SKM-1 treated with dmso at 0.1 percent for 144 hours (cell line): Measurements from ENCODE around the gene SORCS3.

ENCODE experiments used
- DNase-seq: peaks from one replicate; lab custom pipeline; 2025; ENCODE audit not compliant: unreplicated experiment; lab: John Stamatoyannopoulos, UW

The SORCS3 gene

DNA sequence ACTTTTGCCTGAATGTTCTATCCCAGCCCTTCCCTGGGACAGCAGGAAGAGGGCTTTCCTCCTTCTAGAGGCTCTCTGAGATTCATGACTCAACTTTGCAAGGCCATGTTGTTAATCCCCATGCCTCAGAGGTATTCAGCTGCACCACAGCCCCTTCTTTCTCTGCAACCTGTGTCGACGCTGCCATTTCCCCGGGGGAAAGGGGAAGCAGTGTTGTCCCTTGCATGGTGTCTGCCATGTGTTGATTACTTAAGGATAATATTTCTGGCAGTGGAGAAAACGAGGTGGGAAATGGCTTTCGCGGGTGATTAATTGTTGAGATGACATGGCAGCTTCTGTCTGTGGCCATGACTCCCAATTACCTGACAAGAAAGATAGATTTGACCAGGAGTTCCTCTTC is 133.1 kb downstream of the SORCS3 start:
- no peak for DNase-seq

DNA sequence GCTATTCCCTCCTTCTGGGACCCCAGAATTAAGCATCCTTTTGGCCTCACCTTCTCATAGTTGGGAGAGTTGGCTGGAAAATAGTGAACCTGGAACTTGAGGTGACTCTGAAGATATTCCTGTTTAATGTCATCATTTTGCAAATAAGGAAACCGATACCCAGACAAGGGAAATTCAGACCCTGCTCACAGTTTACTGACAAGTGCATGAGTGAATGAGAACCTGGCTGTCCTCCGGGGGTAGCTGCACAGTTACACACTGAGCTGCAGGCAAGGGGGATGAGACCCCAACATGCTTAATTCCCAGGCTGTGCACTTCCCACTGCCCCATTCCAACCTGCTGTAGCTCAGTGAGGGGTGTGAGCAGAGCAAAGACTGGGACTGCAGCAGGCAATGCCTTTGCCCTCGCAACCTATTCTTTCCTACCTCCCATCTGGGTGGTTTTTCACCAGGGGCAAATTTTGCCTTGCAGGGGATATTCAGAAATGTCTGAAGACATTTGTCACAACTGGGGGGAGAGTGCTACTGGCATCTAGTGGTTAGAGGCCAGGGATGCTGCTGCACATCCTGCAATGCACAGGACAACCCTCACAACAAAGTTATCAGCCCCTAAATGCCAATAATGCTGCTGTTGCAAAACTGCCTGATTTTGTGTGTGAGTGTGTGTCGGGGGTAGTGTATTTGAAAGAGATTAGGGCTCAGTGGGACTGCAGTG is 136.2 kb downstream of the SORCS3 start:
- no peak for DNase-seq

DNA sequence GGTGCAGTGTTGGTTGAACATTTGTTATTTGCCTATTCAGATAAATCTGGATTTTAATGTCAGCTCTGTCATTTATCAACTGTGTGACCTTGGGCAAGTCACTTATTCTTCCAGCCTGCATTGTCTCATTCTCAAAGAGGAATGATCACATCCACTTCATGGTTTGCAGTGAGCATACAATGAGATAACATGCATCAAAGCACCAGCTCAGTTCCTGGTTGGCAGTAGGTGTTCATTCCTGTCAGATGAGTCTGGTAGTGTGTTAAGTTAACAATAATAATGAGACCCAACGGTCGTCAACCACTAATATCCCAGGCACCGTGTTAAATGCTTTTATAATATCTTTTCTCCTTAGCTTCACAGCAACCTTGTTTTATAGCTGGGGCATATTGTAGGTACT is 137.3 kb downstream of the SORCS3 start:
- DNase-seq = no peak

DNA sequence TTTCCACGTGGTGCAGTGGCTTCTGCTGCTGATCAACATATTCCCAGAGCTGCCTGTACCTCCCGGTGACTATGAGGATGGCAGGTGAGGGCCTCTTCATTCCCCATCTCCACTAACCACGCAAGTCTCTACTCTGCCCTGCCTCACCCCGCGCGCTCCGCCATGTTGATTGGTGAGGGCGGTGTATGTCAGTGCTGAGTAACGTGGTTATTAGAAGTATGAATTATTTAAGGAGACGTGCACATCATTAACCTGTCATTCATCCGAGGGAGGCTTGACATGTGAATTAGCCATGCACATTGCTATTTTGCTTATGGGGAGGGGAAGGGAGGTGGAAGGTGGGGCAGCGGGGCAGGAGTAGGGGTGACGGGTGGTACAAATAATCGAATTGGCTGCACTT is 138.6 kb downstream of the SORCS3 start:
- DNase-seq = no peak

DNA sequence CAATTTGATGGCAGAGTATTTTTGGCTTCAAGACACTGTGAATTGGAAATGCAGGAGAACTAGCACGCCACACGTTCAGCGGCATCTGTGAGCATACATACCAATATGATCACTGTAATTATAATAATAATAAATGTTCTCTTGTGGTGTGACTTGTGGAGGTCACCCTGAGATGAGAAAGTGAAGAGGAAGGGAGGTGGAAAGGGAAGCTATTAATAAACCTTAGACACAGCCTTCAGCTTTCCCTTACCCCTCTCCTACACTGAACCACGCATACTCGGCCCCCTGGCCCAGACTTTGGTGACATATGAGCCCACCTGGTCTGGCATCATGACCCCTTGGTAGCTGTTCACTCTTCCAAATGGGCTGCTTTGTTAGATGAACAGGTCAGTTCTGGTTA is 139.1 kb downstream of the SORCS3 start:
- DNase-seq = no peak

DNA sequence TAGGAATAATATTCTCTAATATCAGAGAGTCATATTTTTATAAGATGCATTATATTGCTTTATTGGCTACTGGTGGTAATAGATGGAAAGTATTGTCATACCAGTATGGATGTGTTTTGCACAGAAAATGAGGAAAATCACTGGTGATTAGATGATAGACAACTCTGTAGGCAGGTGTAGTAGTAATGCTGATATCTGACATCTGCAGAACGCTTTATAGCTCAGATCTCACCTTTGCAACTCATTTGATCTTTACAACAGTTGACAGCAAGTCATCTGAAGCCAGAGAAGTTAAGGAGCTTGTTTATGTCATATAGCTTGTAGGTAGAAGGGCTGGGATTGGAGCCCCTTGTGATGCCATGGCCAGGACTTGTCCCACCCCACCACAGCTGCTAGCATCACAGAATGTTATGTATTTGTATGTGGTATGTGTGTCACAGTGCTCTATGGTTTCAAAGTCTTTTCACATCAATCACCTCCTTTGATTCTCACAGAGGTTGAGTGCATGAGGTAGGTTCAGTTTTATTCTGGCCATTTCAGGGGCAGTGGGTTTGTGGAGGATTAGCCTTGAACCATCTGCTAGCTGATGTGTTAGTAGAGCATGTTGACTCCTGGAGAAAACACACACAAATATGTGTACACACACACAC is 140.0 kb downstream of the SORCS3 start:
- no peak for DNase-seq

DNA sequence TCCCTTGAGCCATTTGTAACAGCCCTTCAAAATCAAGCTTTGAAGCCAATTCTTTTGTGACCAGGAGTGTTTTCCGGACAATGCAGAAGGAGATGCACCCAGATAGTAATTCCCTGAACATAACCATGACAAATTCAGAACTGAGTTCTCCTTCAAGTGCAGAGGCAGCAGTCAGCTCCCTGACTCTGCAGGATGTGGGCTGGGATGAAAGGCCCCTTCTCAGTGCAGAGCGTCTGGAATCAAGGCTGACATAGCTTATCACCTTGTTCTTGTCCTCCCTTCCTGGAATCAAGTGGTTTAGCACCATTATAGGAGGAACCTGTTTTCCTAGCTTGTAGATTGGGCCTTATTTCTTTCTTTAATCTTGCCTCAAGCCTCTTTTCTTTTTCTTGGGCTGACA is 143.4 kb downstream of the SORCS3 start:
- DNase-seq = no peak

DNA sequence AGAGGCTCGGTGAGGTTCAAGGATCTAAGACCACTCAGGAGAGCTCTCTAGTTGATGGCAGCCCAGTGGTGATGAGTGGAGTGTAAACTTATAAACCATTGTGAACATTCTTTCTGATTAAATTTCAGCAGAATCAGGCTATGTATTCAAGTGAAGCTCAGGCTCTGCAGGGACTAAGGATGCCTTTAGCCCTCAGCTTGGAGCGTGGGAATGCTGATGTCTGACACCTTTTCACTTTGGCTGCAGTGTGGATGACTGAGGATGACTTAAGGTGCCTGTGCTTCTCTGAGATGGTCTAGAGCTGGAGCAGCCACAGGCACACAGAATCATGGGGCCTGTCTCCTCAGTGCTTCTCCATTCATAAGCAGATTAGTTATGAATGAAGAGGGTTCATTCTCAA is 150.4 kb downstream of the SORCS3 start:
- no peak for DNase-seq

DNA sequence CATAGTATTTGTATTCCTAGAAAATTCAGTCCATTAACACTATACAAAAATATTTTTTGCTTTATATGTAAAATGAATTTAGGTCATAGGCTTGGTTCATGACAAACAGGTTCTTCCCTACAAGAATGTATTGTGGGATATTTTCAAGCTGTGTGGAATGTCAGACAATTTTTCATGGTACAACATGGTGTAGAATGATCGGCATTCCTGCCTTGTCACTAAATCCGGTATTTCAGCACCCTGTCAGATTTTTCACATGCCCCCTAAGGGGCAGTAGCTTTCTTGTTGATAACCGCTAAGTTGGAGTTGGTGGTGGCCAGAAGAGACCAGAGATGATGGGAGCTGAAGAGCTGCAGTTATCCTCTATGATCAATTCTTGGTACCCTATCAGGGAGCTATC is 154.3 kb downstream of the SORCS3 start:
- no peak for DNase-seq

DNA sequence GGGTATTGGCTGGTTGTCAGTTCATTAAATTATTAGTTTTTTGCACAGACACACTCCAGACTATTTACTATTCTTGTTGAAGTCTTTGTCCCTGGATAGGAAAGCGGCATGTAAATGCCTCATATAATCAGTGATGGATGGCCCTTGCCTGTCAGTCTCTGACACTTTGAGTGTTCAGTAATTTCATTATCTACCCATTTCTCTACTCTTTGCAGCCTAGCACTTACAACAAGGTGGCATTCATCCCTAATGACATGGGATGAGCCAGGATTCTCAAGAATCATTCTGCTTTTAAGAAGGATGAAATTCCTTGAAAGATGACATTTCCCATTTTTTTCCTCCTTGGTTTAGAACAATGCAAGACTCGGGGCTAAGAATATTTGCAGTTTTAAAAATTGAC is 155.7 kb downstream of the SORCS3 start:
- DNase-seq = no peak

DNA sequence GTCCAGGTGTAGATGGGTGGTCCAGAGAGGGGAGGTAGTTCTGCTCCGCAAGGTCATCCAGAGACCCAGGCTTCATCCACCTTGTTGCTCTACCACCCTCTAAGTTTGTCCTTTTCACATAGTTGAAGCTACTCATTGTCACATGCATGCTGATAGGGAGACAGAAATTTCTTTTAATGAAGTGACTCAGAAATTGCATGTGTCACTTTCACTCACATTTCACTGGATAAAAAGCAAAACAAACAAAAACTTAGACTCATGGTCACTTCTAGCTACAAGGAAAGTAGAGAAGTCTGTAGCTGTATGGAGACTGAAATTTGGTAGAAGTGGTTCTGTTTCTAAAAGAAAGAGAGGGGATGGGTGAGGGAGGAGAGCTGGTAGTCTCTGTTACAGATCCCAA is 161.9 kb downstream of the SORCS3 start:
- no peak for DNase-seq

DNA sequence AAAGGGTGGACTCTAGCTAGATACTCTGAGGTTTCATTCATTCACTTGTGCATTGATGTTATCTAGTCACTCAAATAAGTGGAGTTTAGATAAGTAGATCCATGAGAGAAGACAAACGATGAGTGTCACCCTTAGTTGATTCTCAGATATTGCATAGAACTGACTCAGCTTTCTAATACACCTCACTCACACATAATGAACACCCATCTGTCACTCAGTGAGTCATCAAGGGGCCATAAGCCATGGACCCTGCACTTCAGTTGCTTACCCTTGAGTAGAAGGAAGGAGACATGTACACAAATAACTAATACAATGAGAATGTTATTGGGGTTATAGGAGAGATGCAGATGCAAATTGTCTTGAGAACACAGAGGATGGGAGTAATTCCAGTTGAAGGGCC is 163.8 kb downstream of the SORCS3 start:
- no peak for DNase-seq

DNA sequence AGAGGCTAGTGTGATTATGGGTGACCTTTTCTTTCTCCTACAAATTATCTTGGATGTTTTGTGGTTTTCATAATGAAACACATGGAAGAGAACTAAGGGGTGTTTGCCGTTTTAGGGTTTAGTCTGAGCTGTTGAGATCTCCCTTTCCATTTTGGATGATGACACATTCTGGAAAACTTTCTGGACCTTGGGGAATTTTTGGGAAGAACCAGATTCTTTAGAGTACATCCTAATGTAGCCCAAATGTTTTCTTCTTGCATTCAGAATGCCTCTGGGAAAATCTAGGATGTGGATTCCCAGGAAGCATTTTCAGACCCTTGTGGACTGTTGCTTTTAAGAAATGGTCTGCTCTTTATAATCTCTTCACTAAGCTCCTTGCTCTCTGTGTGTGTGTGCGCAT is 165.7 kb downstream of the SORCS3 start:
- DNase-seq = no peak

DNA sequence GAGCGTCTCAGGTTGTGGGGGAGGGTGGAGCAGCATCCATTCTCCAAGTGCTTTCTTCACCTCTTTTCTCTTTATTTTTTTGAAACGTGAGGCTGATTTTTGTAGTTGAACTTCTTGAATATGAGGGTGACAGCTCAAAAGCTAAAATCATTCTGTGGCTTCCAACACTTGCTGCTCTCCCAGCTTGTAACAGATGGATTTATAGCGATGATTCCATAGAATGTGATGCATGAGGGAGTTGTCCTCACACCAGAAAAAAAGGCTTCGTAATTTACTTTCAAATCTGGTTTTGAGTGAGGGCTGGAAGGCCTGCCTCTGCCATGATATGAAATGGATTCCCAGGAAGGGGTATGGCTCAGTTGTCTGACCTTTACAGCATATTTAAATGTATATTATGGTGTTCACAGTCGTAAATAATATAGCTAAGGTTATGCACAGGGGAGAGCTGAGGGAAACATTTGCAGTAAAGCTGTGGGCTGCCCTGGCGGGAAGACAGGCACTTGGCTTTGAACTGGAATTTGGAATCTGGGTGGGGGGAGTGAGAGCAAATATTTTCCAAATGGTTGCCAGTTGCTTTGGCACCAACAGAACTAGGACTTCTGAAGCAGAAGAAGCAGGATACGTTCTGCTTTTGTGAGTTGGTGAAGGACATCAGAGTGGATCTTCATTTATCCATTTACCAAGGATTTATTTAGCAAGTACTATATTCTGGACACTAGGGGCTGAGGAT is 166.7 kb downstream of the SORCS3 start:
- DNase-seq = no peak

DNA sequence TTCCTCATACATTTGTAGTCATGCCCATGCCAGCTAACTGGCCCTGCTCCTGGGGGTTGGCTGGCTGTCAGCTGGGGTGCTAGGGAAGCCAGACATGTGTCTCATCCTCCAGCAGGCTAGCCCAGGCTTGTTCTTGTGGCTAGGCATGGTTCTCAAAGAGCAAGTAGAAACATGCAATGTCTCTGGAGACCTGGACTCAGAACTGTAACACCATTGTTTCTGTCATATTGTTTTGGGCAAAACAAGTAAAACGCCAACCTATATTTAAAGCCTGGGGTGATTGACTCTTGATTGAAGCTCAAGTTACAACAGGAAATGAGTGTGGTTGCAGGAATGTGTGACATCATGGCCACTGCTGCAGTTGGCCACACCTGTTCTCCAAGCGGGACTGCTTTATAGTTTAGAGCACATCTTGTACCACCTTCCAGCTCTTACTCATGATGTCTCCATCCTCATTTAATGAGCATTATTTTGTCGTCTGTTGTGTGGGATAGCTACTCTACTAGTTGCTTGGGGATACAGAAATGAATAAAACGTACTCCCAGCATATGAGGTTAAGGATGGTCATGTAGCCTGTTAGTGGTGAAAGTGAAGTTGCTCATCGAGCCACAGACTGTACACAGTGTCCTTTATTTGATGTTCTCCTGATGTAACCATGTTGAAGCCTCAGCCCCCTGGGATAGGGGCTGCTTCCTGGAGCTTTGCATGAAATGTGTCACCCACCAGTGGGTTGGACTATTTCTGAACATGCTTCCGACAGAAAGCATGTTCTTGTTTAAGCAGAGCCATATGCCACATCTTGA is 168.4 kb downstream of the SORCS3 start:
- no peak for DNase-seq

DNA sequence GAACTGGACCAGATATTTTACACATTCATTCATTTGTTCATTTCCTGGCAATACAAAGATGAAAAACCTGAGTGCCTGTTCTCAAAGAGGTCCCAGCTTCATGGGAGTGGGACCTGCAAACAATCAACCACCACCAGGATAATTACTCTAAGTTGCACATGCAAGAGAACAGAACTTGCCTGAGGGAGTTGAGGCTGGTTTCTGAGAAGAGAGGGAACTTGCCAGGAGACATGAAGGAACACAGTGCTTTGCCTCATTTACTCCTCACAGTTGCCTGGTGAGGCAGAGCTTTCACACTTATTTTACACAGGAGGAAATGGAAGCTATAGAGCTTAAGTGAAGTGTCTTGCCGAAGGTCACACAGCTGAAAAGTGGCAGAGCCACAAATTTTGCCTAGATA is 170.1 kb downstream of the SORCS3 start:
- no peak for DNase-seq

DNA sequence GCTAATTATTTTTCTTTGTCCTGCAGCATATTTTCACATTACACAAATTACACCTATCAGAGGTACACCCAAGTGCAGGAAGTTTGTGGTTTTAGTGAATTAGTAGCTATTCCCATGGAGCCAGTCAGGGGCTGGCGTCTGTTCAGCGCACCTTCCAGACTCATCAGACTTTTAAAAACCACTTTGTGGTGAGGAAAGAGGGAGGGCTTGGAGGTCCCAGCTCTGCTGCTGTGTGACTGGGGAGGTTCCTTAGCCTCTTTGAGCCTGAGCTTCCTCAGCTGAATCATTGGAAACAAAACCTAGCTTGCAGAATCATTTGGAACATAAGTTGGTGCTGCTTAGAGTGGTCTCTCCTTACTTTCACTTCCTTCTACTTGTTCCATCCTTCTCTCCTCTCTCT is 175.4 kb downstream of the SORCS3 start:
- no peak for DNase-seq

DNA sequence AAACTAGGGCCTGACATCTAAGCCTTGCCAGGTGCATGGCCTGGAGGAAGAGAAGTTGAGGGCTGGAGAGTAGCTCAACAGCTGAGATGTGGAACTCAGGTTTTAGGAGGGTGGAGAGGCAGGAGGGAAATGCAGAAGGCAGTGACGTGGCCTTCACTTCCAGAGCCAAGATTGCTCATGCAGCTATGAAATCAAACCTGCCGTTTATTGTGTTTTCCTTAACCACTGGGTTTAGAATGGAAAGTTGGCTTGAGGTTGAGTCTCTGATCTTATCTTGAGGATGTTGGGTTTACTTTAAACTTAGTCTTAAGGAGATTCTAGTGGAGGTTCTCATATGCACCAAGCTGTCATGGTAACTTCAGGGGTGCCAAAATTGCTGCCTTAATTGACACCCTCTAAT is 178.6 kb downstream of the SORCS3 start:
- DNase-seq = no peak

DNA sequence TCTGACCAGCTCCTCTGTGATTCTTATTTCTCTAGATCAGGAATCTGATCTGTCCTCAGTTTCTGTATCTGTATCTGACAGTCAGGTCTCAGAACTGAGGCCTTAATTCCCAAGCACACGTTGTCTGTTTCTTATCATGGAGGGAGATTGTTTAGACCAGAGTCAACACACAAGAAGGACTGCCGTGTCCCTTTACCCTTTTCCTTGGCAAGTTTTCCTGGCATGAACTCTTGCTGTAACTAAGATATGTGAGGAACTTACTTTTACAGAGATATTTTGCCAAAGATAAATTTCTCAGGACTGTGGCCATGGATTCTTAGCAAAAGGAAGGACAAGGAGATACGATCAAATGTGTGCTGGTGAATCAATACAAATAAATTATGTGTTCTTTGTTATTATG is 181.0 kb downstream of the SORCS3 start:
- DNase-seq = no peak

DNA sequence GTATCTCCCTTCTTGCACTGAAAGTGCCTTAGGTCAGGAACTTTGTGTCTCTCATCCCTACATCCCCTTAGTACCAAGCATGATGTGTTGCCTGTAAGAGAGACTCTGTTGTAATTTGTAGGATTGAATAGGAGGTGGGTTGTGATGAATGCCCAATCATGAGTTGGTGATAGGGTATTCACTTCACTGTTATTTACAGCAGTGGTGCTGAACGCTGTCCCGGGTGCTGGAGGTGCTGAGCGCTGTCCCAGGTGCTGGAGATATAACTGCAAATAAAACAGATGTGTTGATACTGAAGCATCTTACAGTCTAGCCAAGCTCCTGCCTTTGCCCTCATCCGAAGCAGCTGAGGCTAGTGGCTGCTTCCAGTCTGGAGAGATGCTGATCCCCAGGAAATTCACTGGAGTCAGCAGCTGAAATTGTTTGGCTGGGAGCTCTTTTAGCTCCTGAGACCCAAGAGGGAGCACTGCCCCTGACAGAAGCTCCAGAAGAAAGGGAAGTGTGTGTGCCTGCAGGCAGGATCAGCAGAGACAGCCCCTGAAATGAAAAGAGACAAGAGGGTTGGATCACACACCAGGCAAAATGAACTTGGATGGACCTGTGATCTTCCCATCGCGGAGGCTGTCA is 183.4 kb downstream of the SORCS3 start:
- DNase-seq = no peak

DNA sequence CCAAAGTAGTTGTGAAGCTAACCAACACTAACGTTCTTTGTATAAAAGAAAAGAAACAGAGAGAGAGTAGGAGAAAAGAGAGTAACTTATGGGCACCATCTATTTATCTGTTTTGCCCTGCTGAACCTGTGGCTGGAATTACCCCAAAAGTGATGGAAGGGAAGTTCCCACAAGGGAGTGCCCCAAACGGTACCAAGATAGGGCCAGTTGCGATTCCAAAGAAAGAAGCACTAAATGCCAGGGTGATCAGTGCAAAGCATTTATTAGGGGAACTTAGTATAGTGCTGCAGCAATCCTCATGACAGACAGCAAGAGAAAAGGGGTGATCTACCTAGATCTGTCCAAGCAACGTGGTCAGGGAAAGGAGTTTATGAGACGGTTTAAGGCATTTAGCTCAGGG is 190.2 kb downstream of the SORCS3 start:
- no peak for DNase-seq
